Amygdala (tissue), 56 donors: ENCODE data around the gene CCDC63.
A peak's percentile ranks its signal among the peaks of the same experiment; 100 is the strongest.

Source experiments
- DNase-seq, 56 donors: peaks; one replicate each; lab custom pipeline; 2025; lab: John Stamatoyannopoulos, UW

The CCDC63 gene

DNA sequence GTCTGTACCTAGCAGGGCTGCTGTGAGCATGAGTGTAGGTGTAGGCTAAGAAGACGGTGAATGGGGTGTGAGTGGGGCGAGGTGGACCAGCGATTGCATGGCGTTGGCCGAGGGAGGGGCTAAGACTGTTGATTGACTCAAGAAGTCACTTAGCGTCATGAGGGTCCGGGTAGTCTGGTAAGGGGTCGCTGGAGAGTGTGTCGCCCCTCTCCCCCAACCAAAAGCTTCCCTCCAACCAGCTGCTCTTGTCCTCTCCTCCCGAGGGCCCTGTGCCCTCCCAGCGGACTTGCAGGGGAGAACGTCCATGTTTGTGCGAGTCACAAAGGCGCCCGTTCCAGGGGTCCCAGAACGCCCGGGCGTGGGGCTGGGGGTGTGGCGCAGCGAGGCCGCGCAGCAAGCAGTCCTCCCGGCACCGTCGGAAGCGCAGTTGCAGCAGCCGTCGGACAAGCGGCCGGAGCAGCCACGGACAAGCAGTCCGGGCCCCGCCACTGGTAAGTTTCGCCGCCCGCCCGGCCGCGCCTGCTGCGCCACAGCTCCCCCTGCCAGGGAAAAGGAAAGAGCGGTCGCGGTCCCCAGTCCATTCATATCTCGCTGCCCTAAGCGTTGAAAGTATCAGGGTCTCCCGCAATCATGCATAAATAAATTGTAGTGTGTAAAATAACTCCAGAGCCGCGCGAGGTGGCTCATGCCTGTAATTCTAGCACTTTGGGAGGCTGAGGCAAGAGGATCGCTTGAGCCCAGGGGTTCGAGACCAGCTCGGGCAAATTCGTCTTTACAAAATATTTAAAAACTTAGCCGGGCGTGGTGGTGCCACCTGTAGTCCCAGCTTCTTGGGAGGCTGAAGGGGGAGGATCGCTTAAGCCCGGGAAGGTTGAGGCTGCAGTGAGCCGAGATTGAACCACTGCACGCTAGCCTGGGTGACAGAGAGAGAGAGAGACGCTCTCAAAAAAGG lies at the start of gene CCDC63:
Gene CCDC63 (plus strand): TSS at position 373 of the 952 bp plus-strand sequence. CDS start 5,968 bp downstream, outside the sequence.
- peak in 25 of 56 donors; percentile 1 to 53 (median 8) for DNase-seq

GRCh38 chr12:110798461-110798860 lies 48.3 kb upstream of the CCDC63 start:
- no peak for DNase-seq

DNA sequence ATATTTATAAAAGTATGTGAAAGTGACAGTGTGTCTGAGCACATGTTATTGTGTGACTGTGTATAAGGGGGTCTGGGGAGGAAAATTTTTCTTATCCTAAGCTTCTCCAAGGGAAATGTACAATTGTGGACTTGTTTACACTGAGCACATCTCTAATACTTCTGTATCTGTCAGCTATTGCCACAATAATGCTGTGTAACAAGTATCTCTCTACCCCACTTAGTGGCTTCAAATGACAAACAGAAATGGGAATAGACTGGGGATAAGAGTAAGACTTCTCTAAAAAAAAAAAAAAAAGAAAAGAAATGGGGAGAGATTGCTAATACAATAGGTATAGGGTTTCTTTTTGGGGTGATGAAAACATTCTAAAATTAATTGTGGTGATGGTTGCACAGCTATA lies 44.3 kb upstream of the CCDC63 start:
- DNase-seq: no peak

DNA sequence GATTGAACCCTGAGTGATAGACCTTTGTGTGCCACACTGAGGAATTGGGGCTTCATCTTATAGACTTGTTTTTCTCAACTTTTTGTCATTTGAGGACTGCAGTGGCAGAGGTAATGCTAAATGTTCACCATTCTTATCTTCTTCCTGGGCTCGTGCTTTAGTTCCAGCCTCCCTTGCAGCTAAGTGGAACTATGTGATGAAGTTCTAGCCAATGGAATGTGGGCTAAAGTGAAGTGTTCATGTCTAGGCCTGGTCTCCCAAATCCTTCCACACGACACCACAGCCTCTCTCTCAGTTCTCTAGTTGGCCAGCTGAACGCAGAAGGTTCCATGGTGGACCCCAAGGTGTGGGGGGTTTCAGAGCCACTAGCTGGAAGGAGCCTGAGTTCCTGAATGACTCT lies 42.4 kb upstream of the CCDC63 start:
- no peak for DNase-seq

- no peak for DNase-seq
These were observed 39.1 kb upstream of the CCDC63 start for GRCh38 chr12:110807640-110808039.

- no peak for DNase-seq
These were observed 37.6 kb upstream of the CCDC63 start for GRCh38 chr12:110809149-110809548.

GRCh38 chr12:110811972-110812371 lies 34.8 kb upstream of the CCDC63 start:
- no peak for DNase-seq

DNA sequence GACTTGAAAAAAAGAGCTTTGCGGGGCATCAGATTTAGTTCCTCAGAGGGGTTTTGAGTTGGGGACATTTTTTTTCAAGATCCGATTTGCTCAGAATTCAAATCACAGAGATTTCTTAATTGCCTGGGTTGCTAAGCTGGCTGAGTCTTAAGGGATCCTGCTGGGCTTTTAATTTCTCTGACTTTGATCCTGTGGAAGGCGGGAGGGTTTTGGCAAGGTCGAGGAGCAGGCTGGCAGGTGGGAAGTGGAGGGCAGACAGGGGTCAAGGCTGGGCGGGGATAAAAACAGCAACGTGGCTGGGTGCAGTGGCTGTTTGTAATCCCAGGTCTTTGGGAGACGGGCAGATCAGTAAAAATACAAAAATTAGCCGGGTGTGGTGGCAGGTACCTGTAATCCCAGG lies 33.5 kb upstream of the CCDC63 start:
- peak in 15 of 56 donors; percentile 1 to 32 (median 5) for DNase-seq

- no peak for DNase-seq
These were observed 33.0 kb upstream of the CCDC63 start for GRCh38 chr12:110813756-110814155.

GRCh38 chr12:110816248-110816647 lies 30.5 kb upstream of the CCDC63 start:
- DNase-seq: no peak

DNA sequence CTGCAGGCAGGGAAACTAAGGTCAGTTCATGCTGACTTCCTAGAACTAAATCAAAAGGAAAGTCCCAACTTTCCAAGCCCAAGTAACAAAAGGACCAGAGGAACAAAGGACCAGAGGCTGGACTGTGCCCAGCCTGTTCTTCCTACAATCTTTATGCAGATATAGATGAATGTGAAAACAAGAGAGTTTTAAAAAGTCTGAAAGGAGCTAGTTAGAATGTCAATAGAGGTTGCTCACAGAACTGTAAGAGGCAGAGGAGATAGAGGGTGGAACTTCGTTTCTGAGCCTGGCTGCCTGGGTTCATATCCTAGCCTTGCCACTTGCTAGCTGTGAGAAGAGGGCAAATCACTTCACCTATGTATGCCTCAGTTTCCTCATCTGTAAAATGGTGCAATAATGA lies 30.0 kb upstream of the CCDC63 start:
- DNase-seq: no peak

- DNase-seq: no peak
These were observed 28.3 kb upstream of the CCDC63 start for GRCh38 chr12:110818511-110818910.

DNA sequence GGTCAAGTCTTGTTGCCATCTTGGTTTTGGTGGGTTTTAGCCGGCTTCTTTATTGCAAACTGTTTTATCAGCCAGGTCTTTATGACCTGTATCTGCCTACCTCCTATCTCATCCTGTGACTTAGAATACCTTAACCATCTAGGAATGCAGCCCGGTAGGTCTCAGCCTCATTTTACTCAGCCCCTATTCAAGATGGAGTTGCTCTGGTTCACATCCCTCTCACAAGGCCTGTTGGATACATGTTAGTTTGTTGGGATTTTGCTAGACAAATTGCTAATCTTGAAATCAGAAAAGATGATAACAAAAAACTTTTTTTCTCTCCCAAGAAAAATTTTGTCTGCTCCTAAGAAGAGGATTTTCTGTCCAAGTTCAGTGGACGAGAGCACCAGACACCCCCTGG lies 27.6 kb upstream of the CCDC63 start:
- no peak for DNase-seq

- no peak for DNase-seq
These were observed 27.1 kb upstream of the CCDC63 start for GRCh38 chr12:110819646-110820045.

GRCh38 chr12:110821917-110822316 lies 24.9 kb upstream of the CCDC63 start:
- no peak for DNase-seq

DNA sequence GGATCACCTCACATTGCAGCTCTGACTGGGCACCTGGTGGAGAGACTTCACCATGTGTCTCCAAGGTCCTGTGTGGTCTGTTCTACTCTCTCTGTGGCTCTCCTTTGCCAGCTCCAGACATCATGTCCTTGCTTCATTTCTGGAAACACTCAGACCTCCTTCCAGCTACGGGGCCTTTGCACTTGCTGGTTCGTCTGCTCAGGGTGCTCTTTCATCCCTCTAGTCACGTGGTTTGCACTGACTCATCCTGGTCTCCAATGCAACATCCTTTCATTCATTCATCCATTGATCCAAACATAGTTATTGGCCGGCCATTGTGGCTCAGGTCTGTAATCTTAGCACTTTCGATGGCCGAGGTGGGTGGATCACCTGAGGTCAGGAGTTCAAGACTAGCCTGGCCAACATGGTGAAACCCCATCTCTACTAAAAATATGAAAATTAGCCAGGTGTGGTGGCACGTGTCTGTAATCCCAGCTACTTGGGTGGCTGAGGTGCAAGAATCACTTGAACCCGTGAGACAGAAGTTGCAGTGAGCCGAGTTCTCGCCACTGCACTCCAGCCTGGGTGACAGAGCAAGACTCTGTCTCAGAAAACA lies 23.9 kb upstream of the CCDC63 start:
- DNase-seq: no peak

DNA sequence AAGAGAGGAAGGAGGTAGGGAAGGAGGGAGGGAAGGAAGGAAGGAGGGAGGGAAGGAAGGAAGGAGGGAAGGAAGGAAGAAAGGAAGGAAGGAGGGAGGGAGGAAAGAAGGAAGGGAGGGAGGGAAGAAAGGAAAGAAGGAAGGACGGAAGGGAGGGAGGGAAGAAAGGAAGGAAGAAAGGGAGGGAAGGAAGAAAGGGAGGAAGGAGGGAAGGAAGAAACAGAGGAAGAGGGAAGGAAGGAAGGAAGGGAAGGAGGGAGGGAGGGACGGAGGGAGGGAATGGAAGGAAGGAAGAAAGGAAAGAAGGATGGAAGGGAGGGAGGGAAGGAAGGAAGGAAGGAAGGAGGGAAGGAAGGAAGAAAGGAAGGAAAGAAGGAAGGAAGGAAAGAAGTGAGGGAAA lies 22.4 kb upstream of the CCDC63 start:
- DNase-seq: no peak

GRCh38 chr12:110825530-110825929 lies 21.3 kb upstream of the CCDC63 start:
- DNase-seq: no peak

GRCh38 chr12:110826592-110827200 lies 20.1 kb upstream of the CCDC63 start:
- peak in 55 of 56 donors; percentile 5 to 94 (median 63) for DNase-seq

DNA sequence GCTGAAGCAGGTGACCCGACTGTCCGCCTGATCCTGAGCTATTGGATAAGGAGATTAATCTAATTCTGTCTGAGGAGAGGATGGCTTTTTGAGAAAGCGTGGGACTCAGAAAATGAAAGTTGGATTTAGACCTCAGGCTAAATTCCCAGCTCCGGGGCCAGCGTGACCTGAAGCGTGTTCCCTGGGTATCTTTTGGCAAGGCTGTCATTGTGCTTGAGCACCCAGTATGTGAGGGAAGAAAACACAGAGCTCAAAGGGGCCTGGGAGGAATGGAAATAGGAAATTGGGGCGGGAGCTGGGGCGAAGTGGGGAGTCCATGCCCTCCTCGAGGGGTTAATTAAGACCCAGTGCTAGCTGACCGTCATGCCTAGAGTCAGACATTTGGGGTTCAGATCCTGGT lies 17.5 kb upstream of the CCDC63 start:
- DNase-seq: no peak

DNA sequence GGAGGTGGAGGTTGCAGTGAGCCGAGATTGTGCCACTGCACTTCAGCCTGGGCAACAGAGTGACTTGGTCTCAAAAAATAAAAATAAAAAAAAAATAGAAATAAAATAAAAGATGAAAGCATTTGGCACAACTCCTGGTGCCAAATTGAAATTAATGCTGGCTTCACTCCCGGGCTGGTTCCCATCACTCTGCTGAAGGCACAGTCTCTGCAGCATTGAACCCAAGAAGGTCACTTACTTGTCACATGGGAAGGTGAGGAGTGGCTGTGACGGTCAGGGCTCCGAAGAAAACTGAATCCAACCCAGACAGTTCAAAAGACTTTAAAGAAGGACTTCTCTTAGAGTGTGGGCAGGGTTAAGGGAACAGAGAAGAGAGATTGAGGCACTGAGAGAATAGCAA lies 10.5 kb upstream of the CCDC63 start:
- peak in 3 of 56 donors; percentile 3 to 9 (median 8) for DNase-seq
